ENCODE measurements around the gene ARL15. TPM values are rescaled to one million over a fixed set of nuclear protein-coding genes. Genes with fewer than 3 reads are reported as not detected.

Gene ARL15
- total RNA-seq, 4 donors from 2014 or later = 36.2 to 338 (median 69.0) TPM

DNA sequence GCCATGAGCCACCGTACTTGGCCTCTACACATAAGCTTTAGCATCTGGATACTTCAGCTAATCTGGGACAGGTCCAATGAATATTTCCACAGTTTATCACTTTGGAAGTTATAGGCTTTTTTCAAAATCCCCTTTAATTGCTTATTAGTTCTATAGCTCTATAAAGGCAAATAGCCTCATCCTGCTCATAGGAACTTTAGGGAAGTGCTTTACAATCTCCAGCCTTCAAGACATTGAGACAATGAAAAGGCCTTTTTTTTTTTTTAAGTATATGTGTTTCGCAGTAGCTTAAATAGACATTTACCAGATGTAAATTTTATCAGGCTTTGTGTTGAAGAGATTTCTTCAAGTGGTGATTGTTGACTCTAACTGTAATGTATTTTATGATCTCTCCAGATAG, 224.2 kb downstream of the ARL15 start:
- DNase-seq = no peak
- no peak overlapping the region for H3K4me3 ChIP-seq
- H3K9me3 ChIP-seq = no peaks in the 10 kb centered on the region
- no peaks in the 10 kb centered on the region for H3K36me3 ChIP-seq
- intact Hi-C loops (cut with DNase I; ENCODE audit: low total_unique reads) = no loop called here
- no peak overlapping the region for H3K27ac ChIP-seq
- H3K4me1 ChIP-seq = no peaks in the 10 kb centered on the region
- no peak for TF ChIP-seq POLR2A (IDR thresholded peaks at IDR 0.05)
- TF ChIP-seq, protein P1, sequence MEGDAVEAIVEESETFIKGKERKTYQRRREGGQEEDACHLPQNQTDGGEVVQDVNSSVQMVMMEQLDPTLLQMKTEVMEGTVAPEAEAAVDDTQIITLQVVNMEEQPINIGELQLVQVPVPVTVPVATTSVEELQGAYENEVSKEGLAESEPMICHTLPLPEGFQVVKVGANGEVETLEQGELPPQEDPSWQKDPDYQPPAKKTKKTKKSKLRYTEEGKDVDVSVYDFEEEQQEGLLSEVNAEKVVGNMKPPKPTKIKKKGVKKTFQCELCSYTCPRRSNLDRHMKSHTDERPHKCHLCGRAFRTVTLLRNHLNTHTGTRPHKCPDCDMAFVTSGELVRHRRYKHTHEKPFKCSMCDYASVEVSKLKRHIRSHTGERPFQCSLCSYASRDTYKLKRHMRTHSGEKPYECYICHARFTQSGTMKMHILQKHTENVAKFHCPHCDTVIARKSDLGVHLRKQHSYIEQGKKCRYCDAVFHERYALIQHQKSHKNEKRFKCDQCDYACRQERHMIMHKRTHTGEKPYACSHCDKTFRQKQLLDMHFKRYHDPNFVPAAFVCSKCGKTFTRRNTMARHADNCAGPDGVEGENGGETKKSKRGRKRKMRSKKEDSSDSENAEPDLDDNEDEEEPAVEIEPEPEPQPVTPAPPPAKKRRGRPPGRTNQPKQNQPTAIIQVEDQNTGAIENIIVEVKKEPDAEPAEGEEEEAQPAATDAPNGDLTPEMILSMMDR (IDR thresholded peaks at IDR 0.05) = no peak
- H3K27me3 ChIP-seq = no peaks in the 10 kb centered on the region

DNA sequence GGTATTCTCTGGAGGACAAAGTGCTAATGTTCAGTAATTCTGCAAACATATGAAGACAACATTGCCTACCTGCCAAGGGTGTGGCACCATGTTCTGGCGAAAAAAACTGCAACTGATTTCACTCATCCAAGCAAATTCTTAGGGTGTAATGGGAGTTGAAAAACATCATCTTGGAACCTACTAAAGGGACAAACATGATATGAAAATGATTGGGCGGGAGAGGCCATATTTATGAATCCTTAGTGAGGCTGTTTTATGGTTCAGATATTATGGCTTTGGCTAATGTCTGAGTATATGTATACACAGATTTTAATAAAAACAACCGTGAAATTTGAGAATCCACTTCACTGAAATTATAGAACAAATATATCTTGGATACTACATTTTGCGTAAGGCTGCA, 225.7 kb downstream of the ARL15 start:
- Histone ChIP-seq H3K36me3 (no peaks in the 10 kb centered on the region), H3K27me3 (no peaks in the 10 kb centered on the region), H3K9me3 (no peaks in the 10 kb centered on the region), H3K27ac (no peak overlapping the region), H3K4me3 (no peak overlapping the region), H3K4me1 (no peaks in the 10 kb centered on the region)
- intact Hi-C loops (cut with DNase I; ENCODE audit: low total_unique reads) = no loop called here
- TF ChIP-seq POLR2A (IDR thresholded peaks at IDR 0.05) = no peak
- TF ChIP-seq, protein P1 (IDR thresholded peaks at IDR 0.05) = no peak
- DNase-seq = no peak

DNA sequence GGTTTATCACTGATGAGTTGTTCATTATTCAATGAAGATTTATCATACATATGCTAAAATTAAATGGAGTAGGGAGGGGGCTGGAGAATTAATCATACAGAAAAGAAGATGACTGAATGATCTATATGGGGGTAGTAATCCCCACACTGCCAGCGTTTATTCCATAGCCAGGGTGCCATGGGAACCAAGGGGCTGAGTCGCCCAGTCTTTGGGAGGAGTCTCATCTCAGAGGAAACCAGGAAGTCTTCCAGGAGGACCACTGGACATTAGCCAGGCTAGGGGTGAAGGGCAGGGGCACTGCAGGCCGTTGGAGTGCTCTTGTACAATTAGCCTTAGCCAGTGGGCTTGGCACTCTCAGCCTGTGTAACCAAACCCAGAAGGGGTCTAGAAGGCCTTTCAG, 226.5 kb downstream of the ARL15 start:
- TF ChIP-seq POLR2A (IDR thresholded peaks at IDR 0.05) = no peak
- TF ChIP-seq, protein P1 (IDR thresholded peaks at IDR 0.05) = no peak

DNA sequence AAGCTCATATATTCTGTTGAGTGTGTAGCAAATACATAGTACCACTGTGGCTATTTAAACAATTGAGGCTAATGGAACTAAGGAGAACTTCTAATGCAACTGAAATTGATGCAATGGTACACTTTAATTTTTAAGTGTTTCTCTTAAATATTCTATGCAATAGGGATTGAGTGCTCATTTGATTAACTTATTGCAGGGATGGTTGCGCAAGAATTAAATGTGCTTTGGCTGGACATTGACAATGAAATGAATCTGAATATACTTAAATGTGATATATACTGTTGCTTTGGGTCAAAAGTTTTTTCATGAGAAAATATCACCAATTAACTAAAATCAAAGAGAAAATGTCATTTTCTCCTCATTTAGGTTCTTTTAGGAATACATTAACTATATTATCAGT, 227.1 kb downstream of the ARL15 start:
- H3K4me3 ChIP-seq = no peak overlapping the region
- H3K27ac ChIP-seq = no peak overlapping the region
- no peaks in the 10 kb centered on the region for H3K27me3 ChIP-seq
- no peaks in the 10 kb centered on the region for H3K36me3 ChIP-seq
- no peak for TF ChIP-seq POLR2A (IDR thresholded peaks at IDR 0.05)
- TF ChIP-seq, protein P1 (IDR thresholded peaks at IDR 0.05) = no peak
- intact Hi-C loops (cut with DNase I; ENCODE audit: low total_unique reads) = no loop called here
- H3K9me3 ChIP-seq = no peaks in the 10 kb centered on the region
- H3K4me1 ChIP-seq = no peaks in the 10 kb centered on the region
- DNase-seq = no peak

More for the DNA sequence above, 226.5 kb downstream of the ARL15 start:
- Histone ChIP-seq H3K9me3 (no peaks in the 10 kb centered on the region), H3K27me3 (no peaks in the 10 kb centered on the region), H3K27ac (no peak overlapping the region), H3K36me3 (no peaks in the 10 kb centered on the region), H3K4me1 (no peaks in the 10 kb centered on the region), H3K4me3 (no peak overlapping the region)
- intact Hi-C loops (cut with DNase I; ENCODE audit: low total_unique reads) = no loop called here
- DNase-seq = no peak

DNA sequence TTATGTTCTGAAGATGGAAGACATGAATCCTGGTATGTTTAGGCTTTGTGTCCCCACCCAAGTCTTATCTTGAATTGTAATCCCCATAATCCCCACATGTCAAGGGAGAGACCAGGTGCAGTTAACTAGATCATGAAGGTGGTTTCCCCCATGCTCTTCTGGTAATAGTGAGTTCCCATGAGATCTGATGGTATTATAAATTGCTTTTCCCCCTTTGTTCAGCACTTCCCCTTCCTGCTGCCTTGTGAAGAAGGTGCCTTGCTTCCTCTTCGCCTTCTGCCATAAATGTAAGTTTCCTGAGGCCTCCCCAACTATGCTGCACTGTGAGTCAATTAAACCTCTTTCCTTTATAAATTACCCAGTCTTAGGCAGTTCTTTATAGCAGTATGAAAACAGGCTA, 229.0 kb downstream of the ARL15 start:
- Histone ChIP-seq H3K27ac (no peak overlapping the region), H3K4me1 (no peaks in the 10 kb centered on the region), H3K4me3 (no peak overlapping the region), H3K27me3 (no peaks in the 10 kb centered on the region), H3K9me3 (no peaks in the 10 kb centered on the region), H3K36me3 (no peaks in the 10 kb centered on the region)
- DNase-seq = no peak
- TF ChIP-seq POLR2A (IDR thresholded peaks at IDR 0.05) = no peak
- TF ChIP-seq, protein P1 (IDR thresholded peaks at IDR 0.05) = no peak
- intact Hi-C loops (cut with DNase I; ENCODE audit: low total_unique reads) = no loop called here
